ENCODE results near the gene WRNIP1.

- TF ChIP-seq CTCF (IDR thresholded peaks at IDR 0.05; ENCODE audit: insufficient read depth, low read depth, low read length) = no peak
- TF ChIP-seq EZH2 (IDR thresholded peaks at IDR 0.05; ENCODE audit: insufficient read depth, low read length) = no peak
Observed at GRCh38 chr6:2743280-2744208, 21.6 kb upstream of the WRNIP1 start.

Measured in astrocyte (in vitro differentiated cells and primary cell).